IPS-20b (cell line): Measurements from ENCODE around the gene PRDM10.

Experiments
- H3K27ac ChIP-seq: one replicate; pipeline ENCODE4 v1.5.1; 2013; ENCODE audit warnings: low read length
- H3K27me3 ChIP-seq: 2 replicates; pipeline ENCODE4 v1.6.1; 2013; ENCODE audit warnings: mild to moderate bottlenecking, low read length, inconsistent platforms; ENCODE audit not compliant: insufficient read depth
- H3K36me3 ChIP-seq: 2 replicates; pipeline ENCODE4 v1.6.1; 2013; ENCODE audit warnings: low read depth, mild to moderate bottlenecking, inconsistent platforms, low read length, moderate library complexity; ENCODE audit not compliant: insufficient read depth
- H3K4me1 ChIP-seq: 2 replicates; pipeline ENCODE4 v1.6.1; 2013; ENCODE audit warnings: mild to moderate bottlenecking, control low read depth, inconsistent platforms, low read length, moderate library complexity; ENCODE audit not compliant: insufficient read depth
- H3K4me3 ChIP-seq: 2 replicates; pipeline ENCODE4 v1.5.1; 2013; ENCODE audit warnings: mild to moderate bottlenecking, low read length, inconsistent platforms
- H3K9ac ChIP-seq: 2 replicates; pipeline ENCODE4 v1.6.1; 2013; ENCODE audit warnings: low read depth, mild to moderate bottlenecking, inconsistent platforms, low read length, moderate library complexity
- H3K9me3 ChIP-seq: 2 replicates; pipeline ENCODE4 v1.6.1; 2013; ENCODE audit warnings: mild to moderate bottlenecking, low read depth, low read length, inconsistent platforms; ENCODE audit not compliant: insufficient read depth

PRDM10 gene

DNA sequence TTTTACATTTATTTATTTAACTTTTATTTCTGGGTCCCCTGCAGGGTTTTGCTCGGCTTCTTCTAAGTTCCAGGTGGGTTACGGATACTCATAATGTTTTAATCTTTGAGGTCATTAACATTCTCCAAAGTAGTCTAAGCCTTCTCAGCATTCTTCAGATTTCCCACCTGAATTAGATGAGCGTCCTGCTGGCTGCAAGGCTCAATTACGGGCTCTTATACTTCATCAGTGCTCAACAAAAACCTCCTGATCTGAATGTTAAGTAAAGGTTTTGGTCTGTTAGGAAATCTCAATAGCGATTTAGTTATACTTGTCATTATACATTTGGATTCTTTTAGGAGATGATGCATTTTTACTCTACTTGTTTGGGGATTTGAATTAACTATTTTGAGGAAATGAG is 80.0 kb downstream of the PRDM10 start:
- no peak overlapping the region for H3K4me3 ChIP-seq
- no peaks in the 10 kb centered on the region for H3K4me1 ChIP-seq
- peaks cover 55% of the 10 kb centered on the region for H3K36me3 ChIP-seq
- no peak overlapping the region for H3K9ac ChIP-seq
- no peaks in the 10 kb centered on the region for H3K27me3 ChIP-seq
- H3K27ac ChIP-seq, result no peak overlapping the region
- no peaks in the 10 kb centered on the region for H3K9me3 ChIP-seq

DNA sequence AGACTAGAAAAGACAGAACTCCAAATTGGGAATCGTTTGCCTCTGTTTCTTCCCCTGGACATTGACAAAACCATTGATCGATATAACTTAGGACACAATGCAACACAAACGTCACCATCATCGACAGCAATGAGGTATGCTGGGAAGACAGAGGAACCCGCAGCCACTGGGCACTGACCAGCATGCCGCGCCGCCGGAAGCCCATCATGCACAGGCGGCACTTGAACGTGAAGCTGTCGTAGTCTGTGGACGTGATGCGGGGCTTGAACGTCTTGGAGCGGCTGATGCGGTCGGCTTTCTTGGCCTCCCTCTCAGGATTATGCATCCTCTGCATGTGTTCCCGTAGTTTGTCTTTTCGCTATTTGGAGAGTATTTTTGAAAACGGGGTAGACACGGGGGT is 84.3 kb downstream of the PRDM10 start:
- no peak overlapping the region for H3K9ac ChIP-seq
- no peaks in the 10 kb centered on the region for H3K9me3 ChIP-seq
- H3K4me3 ChIP-seq, result no peak overlapping the region
- peaks cover 68% of the 10 kb centered on the region for H3K36me3 ChIP-seq
- no peaks in the 10 kb centered on the region for H3K4me1 ChIP-seq
- no peak overlapping the region for H3K27ac ChIP-seq
- no peaks in the 10 kb centered on the region for H3K27me3 ChIP-seq

DNA sequence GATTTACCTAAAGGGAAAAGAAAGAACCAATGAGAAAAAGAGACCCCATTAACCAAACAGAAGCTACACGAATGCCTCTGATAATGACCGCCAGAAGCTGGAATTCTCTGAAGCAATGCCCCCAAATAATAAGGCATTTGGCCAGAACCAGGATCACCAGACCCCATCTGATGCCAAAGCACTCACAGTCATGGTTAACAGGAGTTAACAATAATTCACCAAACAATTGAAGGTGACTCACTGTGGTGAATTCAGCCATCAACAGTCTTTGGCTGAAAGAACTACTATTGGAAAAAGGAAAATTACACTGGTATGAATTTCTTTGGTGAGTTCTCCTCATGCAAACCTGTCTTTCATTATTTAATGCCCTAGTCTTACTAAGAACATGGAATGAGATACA is 85.4 kb downstream of the PRDM10 start:
- H3K4me3 ChIP-seq, result no peak overlapping the region
- H3K27me3 ChIP-seq, result no peaks in the 10 kb centered on the region
- no peak overlapping the region for H3K27ac ChIP-seq
- no peak overlapping the region for H3K9ac ChIP-seq
- no peaks in the 10 kb centered on the region for H3K9me3 ChIP-seq
- no peaks in the 10 kb centered on the region for H3K4me1 ChIP-seq
- H3K36me3 ChIP-seq, result peaks cover 62% of the 10 kb centered on the region

DNA sequence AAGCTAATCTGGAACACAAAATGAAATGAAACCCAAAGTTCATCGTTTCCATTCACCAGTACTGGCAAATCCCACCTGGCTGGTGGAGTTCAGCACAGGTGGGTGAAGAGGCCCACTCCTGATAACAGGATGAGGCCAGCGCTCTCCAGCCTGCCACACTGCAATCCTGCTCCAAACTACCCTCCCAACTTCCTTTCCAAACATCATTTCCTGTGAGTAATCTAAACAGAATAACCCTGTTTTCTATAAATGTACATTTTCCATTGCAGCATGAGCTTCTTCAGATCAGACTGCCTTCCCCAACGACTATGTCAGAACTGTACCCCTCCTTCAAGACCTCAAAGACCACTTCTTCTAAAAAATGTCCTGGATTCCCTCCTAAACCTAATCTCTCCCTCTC is 91.3 kb downstream of the PRDM10 start:
- Histone ChIP-seq H3K9me3 (no peaks in the 10 kb centered on the region), H3K27me3 (no peaks in the 10 kb centered on the region), H3K36me3 (peaks cover 72% of the 10 kb centered on the region), H3K9ac (no peak overlapping the region), H3K4me3 (no peak overlapping the region), H3K4me1 (no peaks in the 10 kb centered on the region), H3K27ac (no peak overlapping the region)

DNA sequence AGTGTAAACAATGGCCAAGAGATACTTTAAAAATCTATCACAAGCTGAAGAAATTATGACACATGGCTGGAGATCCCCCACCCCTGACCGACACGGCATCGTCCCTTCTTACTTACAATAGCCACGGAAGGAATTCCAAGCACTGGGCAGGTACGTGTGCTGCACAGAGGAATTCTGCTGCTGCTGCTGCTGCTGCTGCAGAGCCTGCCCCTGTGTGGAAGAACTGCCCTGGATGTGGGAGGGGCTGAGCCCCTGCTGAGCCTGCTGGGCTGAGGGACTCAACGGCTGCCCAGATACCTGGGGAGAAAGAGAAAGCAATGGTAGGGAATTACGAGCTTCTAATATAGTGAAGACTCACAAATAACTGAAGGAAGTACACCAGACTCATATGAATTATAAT is 92.3 kb downstream of the PRDM10 start:
- Histone ChIP-seq H3K9me3 (no peaks in the 10 kb centered on the region), H3K4me1 (no peaks in the 10 kb centered on the region), H3K4me3 (no peak overlapping the region), H3K27ac (no peak overlapping the region), H3K36me3 (peaks cover 78% of the 10 kb centered on the region), H3K27me3 (no peaks in the 10 kb centered on the region), H3K9ac (no peak overlapping the region)

DNA sequence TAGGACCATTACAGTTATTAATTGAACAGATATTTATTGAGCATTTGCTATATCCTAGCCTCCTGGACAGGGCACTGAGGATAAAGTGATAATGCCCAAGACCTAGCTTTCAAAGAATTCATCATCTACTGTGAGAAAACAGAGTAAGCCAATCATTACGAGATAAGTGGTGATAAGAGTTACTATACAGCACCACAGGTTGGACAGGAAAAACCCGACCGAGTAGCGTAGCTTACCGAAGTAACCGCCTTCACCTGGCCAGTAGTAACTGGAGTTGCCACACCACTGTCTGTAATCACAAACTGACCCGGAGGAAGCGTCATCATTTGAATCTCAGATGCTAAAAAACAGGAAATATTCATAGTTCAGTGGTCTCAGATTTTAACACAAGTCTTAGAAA is 97.2 kb downstream of the PRDM10 start:
- Histone ChIP-seq H3K27ac (no peak overlapping the region), H3K4me3 (no peak overlapping the region), H3K9ac (no peak overlapping the region), H3K36me3 (peaks cover 81% of the 10 kb centered on the region), H3K27me3 (no peaks in the 10 kb centered on the region), H3K9me3 (no peaks in the 10 kb centered on the region), H3K4me1 (no peaks in the 10 kb centered on the region)

DNA sequence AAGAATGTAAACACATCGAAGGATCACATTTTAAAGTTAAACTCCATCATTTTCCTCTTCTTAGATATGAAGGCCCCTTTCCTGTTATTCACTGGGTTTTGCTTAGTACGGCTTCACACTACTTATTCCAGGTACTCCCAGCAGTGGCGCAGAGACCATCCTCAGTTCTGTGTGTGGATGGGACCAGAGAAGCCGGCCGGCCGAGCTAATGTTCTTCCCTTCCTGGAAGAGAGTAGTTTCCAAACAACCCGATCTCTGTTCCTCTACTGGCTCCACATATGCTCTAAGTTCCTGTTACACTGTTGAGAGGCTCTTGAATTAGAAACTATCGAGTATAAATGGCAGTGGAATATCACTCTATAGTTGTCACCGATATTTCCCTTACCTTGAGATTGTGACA is 106.6 kb downstream of the PRDM10 start:
- Histone ChIP-seq H3K4me3 (peak overlapping the region; percentile 71), H3K27me3 (no peaks in the 10 kb centered on the region), H3K27ac (peak overlapping the region; percentile 53), H3K9me3 (no peaks in the 10 kb centered on the region; the same call in 1 of the 2 replicates), H3K9ac (peak overlapping the region; percentile 71; the same call in 1 of the 2 replicates), H3K36me3 (peaks cover 50% of the 10 kb centered on the region), H3K4me1 (peaks cover 10% of the 10 kb centered on the region; the same call in 1 of the 2 replicates)

DNA sequence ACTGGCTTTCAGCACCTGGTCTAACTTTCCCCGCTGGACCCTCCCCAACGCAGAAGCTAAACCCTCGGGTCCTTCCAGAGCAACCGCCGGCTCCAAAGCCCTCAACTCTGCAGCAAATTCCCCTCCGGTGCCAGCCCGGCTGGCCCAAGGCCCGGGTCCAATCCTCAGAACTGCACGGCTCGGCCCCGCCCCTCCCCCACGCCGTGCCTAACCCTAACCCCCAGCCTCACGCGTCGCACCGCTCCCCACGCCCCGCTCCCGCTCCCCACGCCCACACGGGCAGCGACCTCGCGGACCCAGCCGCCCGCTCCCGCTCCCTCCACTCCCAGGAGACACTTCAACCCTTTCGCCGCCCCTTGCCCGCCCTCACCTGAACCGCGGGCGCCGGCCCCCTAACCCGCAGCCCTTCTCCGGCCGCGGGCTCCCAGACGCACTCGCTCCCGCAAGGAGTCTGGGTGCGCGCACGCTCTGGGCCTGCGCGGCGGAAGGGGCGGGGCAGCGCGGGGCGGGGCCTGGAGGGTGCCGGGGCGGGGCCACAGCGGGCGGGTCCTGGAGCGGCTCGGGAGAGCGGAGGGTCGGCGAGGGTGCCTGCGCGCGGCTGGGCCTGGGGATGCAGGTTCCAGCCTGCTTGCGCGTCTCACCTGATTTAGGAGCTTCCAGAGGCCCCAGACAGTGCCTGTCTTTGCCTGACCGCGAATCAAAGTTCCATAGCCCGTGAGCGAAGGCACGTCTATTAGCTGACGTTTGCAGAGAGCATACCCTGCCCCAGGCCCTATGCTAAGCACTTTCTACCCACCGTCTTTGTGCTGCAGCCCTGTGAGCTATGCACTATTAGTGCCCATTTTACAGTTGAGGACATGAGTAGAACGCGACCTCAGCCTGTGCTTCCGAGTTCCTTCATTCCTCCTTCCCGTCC is 107.3 kb downstream of the PRDM10 start, which contains the start of gene NFRKB:
NFRKB (minus strand) TSS at position 453 of the 916 bp plus-strand sequence. CDS start 2,729 bp downstream, outside the sequence.
- H3K27me3 ChIP-seq, result no peaks in the 10 kb centered on the region
- peaks cover 51% of the 10 kb centered on the region for H3K36me3 ChIP-seq
- peak within 1 kb of the TSS; percentile 88; the same call in 1 of the 2 replicates for H3K9ac ChIP-seq
- H3K4me3 ChIP-seq, result peak within 1 kb of the TSS; percentile 90
- H3K9me3 ChIP-seq, result no peaks in the 10 kb centered on the region; the same call in 1 of the 2 replicates
- peaks cover 10% of the 10 kb centered on the region; the same call in 1 of the 2 replicates for H3K4me1 ChIP-seq
- H3K27ac ChIP-seq, result peak within 1 kb of the TSS; percentile 53

DNA sequence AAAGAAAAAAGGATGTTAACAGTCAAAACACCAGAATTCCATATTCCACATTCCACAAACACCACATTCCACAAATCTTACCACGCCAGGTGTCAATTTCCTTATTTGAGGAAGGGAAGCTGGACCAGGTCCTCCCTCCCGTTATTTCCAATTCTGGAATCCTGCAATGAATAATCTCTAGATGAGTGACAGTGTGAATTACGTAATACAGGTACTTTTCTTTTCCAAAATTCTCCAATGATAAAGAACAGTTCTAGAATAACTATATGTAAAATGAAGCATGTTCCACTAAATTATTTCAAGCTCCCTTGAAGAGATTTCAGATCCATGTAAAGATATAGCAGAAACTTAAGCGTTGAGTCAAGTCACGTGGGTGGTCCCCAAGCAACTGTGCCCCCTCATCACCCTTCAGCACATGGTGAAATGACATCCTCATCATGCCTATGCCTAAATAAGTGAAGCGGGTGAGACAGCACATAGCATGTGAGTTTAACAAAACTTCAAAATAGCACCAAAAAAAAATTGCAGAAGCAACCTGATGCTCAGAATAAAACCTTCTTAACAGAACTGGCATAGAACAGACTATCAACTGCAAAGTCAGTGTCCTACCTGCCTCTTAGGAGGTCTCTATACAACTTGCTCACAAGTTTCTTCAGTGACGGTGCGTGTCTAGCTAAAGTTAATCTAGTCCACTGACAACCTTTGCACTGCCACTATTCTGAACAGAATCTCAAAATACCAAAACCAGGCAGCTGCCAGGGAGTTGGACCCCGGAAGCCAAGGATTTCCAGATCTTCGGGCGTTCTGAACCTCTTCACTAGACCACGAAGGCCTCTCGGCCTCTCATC is 108.1 kb downstream of the PRDM10 start:
- Histone ChIP-seq H3K27ac (no peak overlapping the region), H3K4me3 (peak overlapping the region; percentile 90), H3K9me3 (no peaks in the 10 kb centered on the region; the same call in 1 of the 2 replicates), H3K36me3 (peaks cover 52% of the 10 kb centered on the region), H3K27me3 (no peaks in the 10 kb centered on the region), H3K9ac (peak overlapping the region; percentile 88; the same call in 1 of the 2 replicates), H3K4me1 (peaks cover 10% of the 10 kb centered on the region; the same call in 1 of the 2 replicates)

DNA sequence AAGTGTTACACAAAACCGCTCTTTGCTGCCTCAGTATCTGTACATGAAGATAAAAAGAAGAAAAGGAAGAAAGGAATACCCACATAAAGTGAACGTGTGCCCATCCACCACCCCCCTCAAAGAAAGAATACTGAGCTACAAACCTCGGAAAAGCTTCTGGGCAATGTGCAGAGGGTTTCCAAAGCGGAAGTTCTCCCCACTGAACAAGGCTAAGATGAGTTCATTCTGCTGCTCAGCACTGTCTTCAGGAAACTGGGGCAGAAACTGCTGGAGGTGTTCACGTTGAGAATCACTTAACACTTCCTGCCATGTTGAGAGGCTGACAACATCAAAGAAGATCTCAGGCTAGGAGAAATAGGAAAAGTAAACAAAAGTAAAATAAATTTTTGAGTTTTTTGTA is 114.2 kb downstream of the PRDM10 start:
- Histone ChIP-seq H3K9me3 (no peaks in the 10 kb centered on the region), H3K36me3 (peaks cover 97% of the 10 kb centered on the region), H3K4me3 (no peak overlapping the region), H3K4me1 (no peaks in the 10 kb centered on the region), H3K27ac (no peak overlapping the region), H3K27me3 (no peaks in the 10 kb centered on the region), H3K9ac (no peak overlapping the region)

DNA sequence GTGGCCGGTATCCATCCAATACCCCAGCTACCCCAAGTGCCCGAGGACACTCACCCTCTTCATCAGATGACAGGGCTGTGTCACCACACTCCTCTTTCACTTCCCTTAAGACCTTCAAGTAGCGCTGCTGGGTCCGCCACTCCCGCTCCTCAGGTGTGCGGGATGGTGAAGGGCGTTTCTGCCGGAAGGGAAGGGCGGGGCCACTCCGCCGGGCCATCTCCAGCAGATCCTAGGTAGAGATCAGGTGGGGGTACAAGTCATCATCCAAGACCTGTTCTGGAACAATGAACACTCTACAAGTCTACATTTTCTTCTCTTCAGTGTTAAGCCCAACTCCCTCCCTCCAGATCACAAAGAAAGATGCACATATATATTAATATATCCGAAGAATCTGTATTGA is 117.3 kb downstream of the PRDM10 start:
- H3K4me3 ChIP-seq, result no peak overlapping the region
- H3K36me3 ChIP-seq, result peaks cover 99% of the 10 kb centered on the region
- H3K27me3 ChIP-seq, result no peaks in the 10 kb centered on the region
- no peaks in the 10 kb centered on the region for H3K4me1 ChIP-seq
- H3K27ac ChIP-seq, result no peak overlapping the region
- no peaks in the 10 kb centered on the region for H3K9me3 ChIP-seq
- H3K9ac ChIP-seq, result no peak overlapping the region
